HEK293 (cell line): Measurements from ENCODE around the gene TFAP2C.

Experiments
- CTCF ChIA-PET: fragments of 350-600 bp; formaldehyde crosslinking; extraction: SDS; loops from one replicate; lab custom pipeline; 2021; ENCODE audit warnings: antibody characterized with exemption; lab: Yijun Ruan, JAX
- POLR2A ChIA-PET: fragments of 300-600 bp; formaldehyde crosslinking; extraction: SDS; loops from one replicate; lab custom pipeline; 2020; ENCODE audit warnings: antibody characterized with exemption, inconsistent platforms; lab: Yijun Ruan, JAX
- H3K27ac ChIP-seq: fragments of 200-500 bp; sonication (Bioruptor generic); 2 replicates; pipeline ENCODE4 v1.5.1; 2014; ENCODE audit warnings: low read depth, low read length, control low read depth, inconsistent platforms; ENCODE audit errors: extremely low read depth
- H3K36me3 ChIP-seq, 2 experiments: fragments of 200-500 bp in 1 of 2; sonication (Bioruptor generic) in 1 of 2; 1 replicate in 1 of 2; 2 replicates in 1 of 2; pipeline ENCODE4 v1.5.1; 2014 to 2017; ENCODE audit warnings: inconsistent platforms in 2 of 2, low read length in 2 of 2; ENCODE audit not compliant: control insufficient read depth in 2 of 2, insufficient read depth in 1 of 2
- H3K4me1 ChIP-seq: fragments of 200-500 bp; sonication (Bioruptor generic); 2 replicates; pipeline ENCODE4 v1.5.1; 2014; ENCODE audit warnings: mild to moderate bottlenecking, low read length, inconsistent platforms; ENCODE audit not compliant: control insufficient read depth, insufficient read depth
- H3K4me3 ChIP-seq: 2 replicates; pipeline ENCODE4 v1.5.1; 2011; ENCODE audit warnings: low read depth, mild to moderate bottlenecking, control low read depth, low read length, moderate library complexity
- H3K9me3 ChIP-seq: fragments of 200-500 bp; sonication (Bioruptor generic); 2 replicates; pipeline ENCODE4 v1.5.1; 2014; ENCODE audit warnings: low read depth, low read length, inconsistent platforms; ENCODE audit not compliant: control insufficient read depth, insufficient read depth
- BCL11A ChIP-seq: fragments of 450-650 bp; formaldehyde crosslinking; IDR thresholded peaks from 2 replicates; pipeline ENCODE4 v1.5.1; 2016; ENCODE audit warnings: low read depth, missing biosample characterization, missing genetic modification characterization
- IKZF3 ChIP-seq: fragments of 450-650 bp; IDR thresholded peaks from 2 replicates; pipeline ENCODE4 v1.5.0; 2018; ENCODE audit warnings: missing biosample characterization, mild to moderate bottlenecking, missing genetic modification characterization, moderate library complexity
- PBX3 ChIP-seq: sonication (generic); formaldehyde crosslinking; IDR thresholded peaks from 2 replicates; pipeline ENCODE4 v1.8.1; 2022; ENCODE audit warnings: mild to moderate bottlenecking, moderate library complexity, missing genetic modification reagents
- RBAK ChIP-seq: fragments of 450-650 bp; formaldehyde crosslinking; IDR thresholded peaks from 2 replicates; pipeline ENCODE4 v1.5.1; 2016; ENCODE audit warnings: missing biosample characterization, missing genetic modification characterization
- SCRT1 ChIP-seq: fragments of 450-650 bp; formaldehyde crosslinking; IDR thresholded peaks from 2 replicates; pipeline ENCODE4 v1.5.1; 2016; ENCODE audit warnings: missing biosample characterization, missing genetic modification characterization, borderline replicate concordance
- SCRT2 ChIP-seq: fragments of 450-650 bp; formaldehyde crosslinking; IDR thresholded peaks from 2 replicates; pipeline ENCODE4 v1.5.1; 2016; ENCODE audit warnings: missing biosample characterization, missing genetic modification characterization
- TRIM28 ChIP-seq: IDR thresholded peaks from 2 replicates; pipeline ENCODE4 v1.6.1; 2011; ENCODE audit warnings: low read length, control low read depth, borderline replicate concordance
- ZBTB1 ChIP-seq: fragments of 450-650 bp; formaldehyde crosslinking; IDR thresholded peaks from 2 replicates; pipeline ENCODE4 v1.5.1; 2016; ENCODE audit warnings: missing biosample characterization, missing genetic modification characterization
- ZBTB17 ChIP-seq: fragments of 450-650 bp; formaldehyde crosslinking; IDR thresholded peaks from 2 replicates; pipeline ENCODE4 v1.5.1; 2016; ENCODE audit warnings: missing biosample characterization, missing genetic modification characterization
- ZNF24 ChIP-seq: fragments of 450-650 bp; formaldehyde crosslinking; IDR thresholded peaks from 2 replicates; pipeline ENCODE4 v1.5.1; 2016; ENCODE audit warnings: missing biosample characterization, missing genetic modification characterization
- ZNF623 ChIP-seq: fragments of 450-650 bp; formaldehyde crosslinking; IDR thresholded peaks from 2 replicates; pipeline ENCODE4 v1.5.1; 2016; ENCODE audit warnings: missing biosample characterization, missing genetic modification characterization
- ZNF658 ChIP-seq: fragments of 450-650 bp; formaldehyde crosslinking; IDR thresholded peaks from 2 replicates; pipeline ENCODE4; 2016; ENCODE audit warnings: missing biosample characterization, missing genetic modification characterization
- ZNF677 ChIP-seq: fragments of 450-650 bp; IDR thresholded peaks from 2 replicates; pipeline ENCODE4 v1.5.0; 2018; ENCODE audit warnings: missing biosample characterization, mild to moderate bottlenecking, missing genetic modification characterization, moderate library complexity
- ZNF768 ChIP-seq: fragments of 450-650 bp; formaldehyde crosslinking; IDR thresholded peaks from 2 replicates; pipeline ENCODE4 v1.5.1; 2018; ENCODE audit warnings: missing biosample characterization, mild to moderate bottlenecking, missing genetic modification characterization
- ZNF837 ChIP-seq: fragments of 450-650 bp; formaldehyde crosslinking; IDR thresholded peaks from 2 replicates; pipeline ENCODE4 v1.5.1; 2016; ENCODE audit warnings: missing biosample characterization, missing genetic modification characterization
- TF ChIP-seq, protein P1 (sequence below): fragments of 450-650 bp; formaldehyde crosslinking; IDR thresholded peaks from 2 replicates; pipeline ENCODE4; 2016; ENCODE audit warnings: missing biosample characterization, missing genetic modification characterization
- TF ChIP-seq, protein P2 (sequence below): fragments of 450-650 bp; formaldehyde crosslinking; IDR thresholded peaks from 2 replicates; pipeline ENCODE4 v1.5.1; 2016; ENCODE audit warnings: missing biosample characterization, missing genetic modification characterization

Gene TFAP2C

GRCh38 chr20:56631318-56631989, 2.3 kb downstream of the TFAP2C start:
- H3K4me1 ChIP-seq: 0 out of 2 replicates have a peak, but pooled peaks cover 2% of the 10 kb centered on the region
- CTCF ChIA-PET: no interaction called here
- no peak overlapping the region for H3K27ac ChIP-seq
- POLR2A ChIA-PET: no interaction called here
- no peak overlapping the region for H3K4me3 ChIP-seq
- no peak for TF ChIP-seq ZNF768 (tag by site-specific recombination)
- TF ChIP-seq ZNF658 (tag by site-specific recombination): no peak
- TF ChIP-seq PBX3 (CRISPR knock-in tag): no peak
- TF ChIP-seq TRIM28: no peak
- TF ChIP-seq ZNF24 (tag by site-specific recombination): no peak
- TF ChIP-seq RBAK (tag by site-specific recombination): no peak
- TF ChIP-seq ZBTB17 (tag by site-specific recombination): no peak
- no peak for TF ChIP-seq ZBTB1 (tag by site-specific recombination)
- TF ChIP-seq ZNF677 (tag by site-specific recombination): no peak
- no peak for TF ChIP-seq ZNF623 (tag by site-specific recombination)
- TF ChIP-seq, protein P1, sequence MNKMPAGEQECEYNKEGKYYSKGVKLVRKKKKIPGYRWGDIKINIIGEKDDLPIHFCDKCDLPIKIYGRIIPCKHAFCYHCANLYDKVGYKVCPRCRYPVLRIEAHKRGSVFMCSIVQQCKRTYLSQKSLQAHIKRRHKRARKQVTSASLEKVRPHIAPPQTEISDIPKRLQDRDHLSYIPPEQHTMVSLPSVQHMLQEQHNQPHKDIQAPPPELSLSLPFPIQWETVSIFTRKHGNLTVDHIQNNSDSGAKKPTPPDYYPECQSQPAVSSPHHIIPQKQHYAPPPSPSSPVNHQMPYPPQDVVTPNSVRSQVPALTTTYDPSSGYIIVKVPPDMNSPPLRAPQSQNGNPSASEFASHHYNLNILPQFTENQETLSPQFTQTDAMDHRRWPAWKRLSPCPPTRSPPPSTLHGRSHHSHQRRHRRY (tag by site-specific recombination): no peak
- TF ChIP-seq SCRT1 (tag by site-specific recombination): peak; percentile 54; the same call in 1 of the 2 replicates
- TF ChIP-seq SCRT2 (tag by site-specific recombination): peak; percentile 92
- TF ChIP-seq, protein P2, sequence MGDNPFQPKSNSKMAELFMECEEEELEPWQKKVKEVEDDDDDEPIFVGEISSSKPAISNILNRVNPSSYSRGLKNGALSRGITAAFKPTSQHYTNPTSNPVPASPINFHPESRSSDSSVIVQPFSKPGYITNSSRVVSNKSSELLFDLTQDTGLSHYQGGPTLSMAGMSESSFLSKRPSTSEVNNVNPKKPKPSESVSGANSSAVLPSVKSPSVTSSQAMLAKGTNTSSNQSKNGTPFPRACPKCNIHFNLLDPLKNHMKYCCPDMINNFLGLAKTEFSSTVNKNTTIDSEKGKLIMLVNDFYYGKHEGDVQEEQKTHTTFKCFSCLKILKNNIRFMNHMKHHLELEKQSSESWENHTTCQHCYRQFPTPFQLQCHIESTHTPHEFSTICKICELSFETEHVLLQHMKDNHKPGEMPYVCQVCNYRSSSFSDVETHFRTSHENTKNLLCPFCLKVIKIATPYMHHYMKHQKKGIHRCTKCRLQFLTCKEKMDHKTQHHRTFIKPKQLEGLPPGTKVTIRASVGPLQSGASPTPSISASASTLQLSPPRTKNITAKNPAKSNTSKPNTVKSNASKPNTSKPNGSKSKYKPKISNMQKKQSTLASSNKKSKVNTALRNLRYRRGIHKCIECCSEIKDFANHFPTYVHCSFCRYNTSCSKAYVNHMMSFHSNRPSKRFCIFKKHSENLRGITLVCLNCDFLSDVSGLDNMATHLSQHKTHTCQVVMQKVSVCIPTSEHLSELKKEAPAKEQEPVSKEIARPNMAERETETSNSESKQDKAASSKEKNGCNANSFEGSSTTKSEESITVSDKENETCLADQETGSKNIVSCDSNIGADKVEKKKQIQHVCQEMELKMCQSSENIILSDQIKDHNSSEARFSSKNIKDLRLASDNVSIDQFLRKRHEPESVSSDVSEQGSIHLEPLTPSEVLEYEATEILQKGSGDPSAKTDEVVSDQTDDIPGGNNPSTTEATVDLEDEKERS: no peak
- no peak for TF ChIP-seq ZNF837 (tag by site-specific recombination)
- no peaks in the 10 kb centered on the region for H3K9me3 ChIP-seq
- peaks cover 0 to 51% of the 10 kb centered on the region in 2 experiments; a peak in 2 of 3 replicates for H3K36me3 ChIP-seq

DNA sequence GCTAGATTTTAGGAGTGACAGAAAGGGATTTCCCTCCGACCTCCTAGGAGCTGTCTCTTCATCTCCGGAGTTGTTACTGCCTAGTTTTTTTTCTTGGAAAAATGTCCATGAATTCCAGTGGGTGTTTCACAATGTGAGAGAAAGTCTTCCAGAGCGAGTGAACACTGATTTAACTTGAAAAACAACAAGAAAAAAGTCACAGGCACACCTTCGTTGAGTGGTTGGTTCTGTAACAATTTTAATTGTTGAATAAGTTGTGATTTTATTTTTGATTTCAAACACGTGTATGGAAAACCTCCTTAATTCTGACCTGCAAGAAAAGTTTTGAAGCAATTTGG, 2.9 kb downstream of the TFAP2C start:
- ChIA-PET POLR2A (no interaction called here), CTCF (interaction anchor here (1.2 kb wide), 1 partner anchor 43 kb away, joined by 4 read pairs; no protein-coding TSS in a partner anchor)
- H3K27ac ChIP-seq: no peak overlapping the region
- no peak overlapping the region for H3K4me3 ChIP-seq
- TF ChIP-seq IKZF3 (tag by site-specific recombination): 0 out of 2 replicates have a peak, but pooled peaks have one; percentile 21
- no peak for TF ChIP-seq BCL11A (tag by site-specific recombination)
- TF ChIP-seq, all 188 proteins: peak for 1
- Histone ChIP-seq H3K9me3 (no peaks in the 10 kb centered on the region), H3K36me3 (peaks cover 0 to 56% of the 10 kb centered on the region in 2 experiments; a peak in 2 of 3 replicates), H3K4me1 (0 out of 2 replicates have a peak, but pooled peaks cover 2% of the 10 kb centered on the region)
